Measurements from ENCODE around the gene PELI1.

Gene PELI1

DNA sequence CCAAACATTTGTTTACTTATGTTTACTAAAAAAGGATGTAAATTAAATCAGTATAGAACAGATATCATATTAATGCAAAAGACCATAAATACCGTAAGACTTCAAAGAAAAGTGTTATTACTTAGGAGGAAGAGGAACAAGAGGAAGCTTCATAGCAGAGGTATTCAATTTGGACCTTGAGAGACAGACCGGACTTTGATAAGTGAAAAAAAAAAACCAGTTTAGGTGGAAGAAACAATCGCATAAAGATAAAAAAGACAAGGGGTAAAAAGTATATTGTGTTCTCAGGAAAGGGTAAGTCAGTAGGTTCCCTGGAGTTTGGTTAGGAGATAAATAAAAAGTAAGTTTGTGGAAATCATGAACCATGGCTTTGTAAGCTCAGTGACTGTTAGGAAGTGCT lies 17.6 kb downstream of the PELI1 start:
- DNase-seq (ENCODE audit: low read depth) = no peak
- TF ChIP-seq, protein P1, sequence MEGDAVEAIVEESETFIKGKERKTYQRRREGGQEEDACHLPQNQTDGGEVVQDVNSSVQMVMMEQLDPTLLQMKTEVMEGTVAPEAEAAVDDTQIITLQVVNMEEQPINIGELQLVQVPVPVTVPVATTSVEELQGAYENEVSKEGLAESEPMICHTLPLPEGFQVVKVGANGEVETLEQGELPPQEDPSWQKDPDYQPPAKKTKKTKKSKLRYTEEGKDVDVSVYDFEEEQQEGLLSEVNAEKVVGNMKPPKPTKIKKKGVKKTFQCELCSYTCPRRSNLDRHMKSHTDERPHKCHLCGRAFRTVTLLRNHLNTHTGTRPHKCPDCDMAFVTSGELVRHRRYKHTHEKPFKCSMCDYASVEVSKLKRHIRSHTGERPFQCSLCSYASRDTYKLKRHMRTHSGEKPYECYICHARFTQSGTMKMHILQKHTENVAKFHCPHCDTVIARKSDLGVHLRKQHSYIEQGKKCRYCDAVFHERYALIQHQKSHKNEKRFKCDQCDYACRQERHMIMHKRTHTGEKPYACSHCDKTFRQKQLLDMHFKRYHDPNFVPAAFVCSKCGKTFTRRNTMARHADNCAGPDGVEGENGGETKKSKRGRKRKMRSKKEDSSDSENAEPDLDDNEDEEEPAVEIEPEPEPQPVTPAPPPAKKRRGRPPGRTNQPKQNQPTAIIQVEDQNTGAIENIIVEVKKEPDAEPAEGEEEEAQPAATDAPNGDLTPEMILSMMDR (conservative IDR thresholded peaks at IDR 0.05; ENCODE audit: low read depth, low read length) = no peak
- H3K4me3 ChIP-seq (ENCODE audit: low read depth, low read length) = no peak overlapping the region

DNA sequence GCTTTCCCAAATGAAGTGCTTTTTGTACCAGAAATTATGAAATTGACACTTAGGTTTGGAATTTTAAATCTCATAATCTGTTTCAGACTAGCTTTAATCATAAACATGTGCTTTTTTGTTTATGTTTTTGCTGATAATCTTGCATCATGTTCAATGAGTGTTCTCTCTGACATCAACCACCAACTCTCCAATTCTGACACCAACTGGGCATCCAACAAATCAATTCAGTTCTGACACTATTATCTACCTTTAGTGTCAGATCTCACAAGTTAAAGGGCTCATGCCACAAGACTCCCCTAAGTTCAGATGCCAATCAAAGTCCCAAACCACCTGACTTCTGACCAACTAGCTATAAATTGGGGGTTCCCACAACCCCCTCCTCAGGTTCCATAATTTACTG lies 19.6 kb downstream of the PELI1 start:
- TF ChIP-seq, protein P1 (conservative IDR thresholded peaks at IDR 0.05; ENCODE audit: low read depth, low read length) = no peak
- no peak for DNase-seq (ENCODE audit: low read depth)
- no peak overlapping the region for H3K4me3 ChIP-seq (ENCODE audit: low read depth, low read length)

DNA sequence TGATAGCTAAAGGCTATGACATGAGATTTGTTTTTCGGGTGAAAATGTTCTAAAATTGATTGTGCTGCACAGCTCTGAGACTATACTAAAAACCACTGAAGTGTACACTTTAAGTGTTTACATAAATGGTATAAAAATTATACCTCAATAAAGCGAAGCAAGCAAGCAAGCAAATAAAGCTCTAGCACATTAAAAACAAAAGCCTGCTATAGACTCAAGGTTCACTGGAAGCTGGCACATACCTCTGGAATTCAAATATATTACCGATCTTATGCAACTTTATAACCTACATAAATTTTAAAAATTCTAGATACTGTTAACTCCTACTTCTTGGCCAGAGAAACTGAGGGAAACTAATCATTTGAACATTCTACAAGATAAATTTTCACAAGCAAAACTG lies 20.1 kb downstream of the PELI1 start:
- TF ChIP-seq, protein P1 (conservative IDR thresholded peaks at IDR 0.05; ENCODE audit: low read depth, low read length) = no peak
- DNase-seq (ENCODE audit: low read depth) = no peak
- H3K4me3 ChIP-seq (ENCODE audit: low read depth, low read length) = no peak overlapping the region

DNA sequence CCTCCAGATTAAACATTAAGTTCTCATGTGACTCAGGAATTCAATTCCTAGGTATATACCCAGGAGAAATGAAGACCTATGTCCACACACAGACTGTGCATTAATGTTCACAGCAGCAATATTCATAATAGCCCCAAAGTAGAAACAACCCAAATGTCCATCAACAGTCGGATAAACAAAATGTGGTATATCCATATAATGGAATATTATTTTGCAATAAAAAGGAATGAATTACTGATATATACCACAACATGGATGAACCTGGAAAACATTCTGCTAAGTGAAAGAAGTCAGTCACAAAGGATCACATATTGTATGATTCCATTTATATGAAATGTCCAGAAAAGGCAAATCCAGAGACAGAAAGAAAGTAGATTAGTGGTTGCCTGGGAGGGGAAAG lies 20.5 kb downstream of the PELI1 start:
- TF ChIP-seq, protein P1 (conservative IDR thresholded peaks at IDR 0.05; ENCODE audit: low read depth, low read length) = no peak
- no peak for DNase-seq (ENCODE audit: low read depth)
- H3K4me3 ChIP-seq (ENCODE audit: low read depth, low read length) = no peak overlapping the region

DNA sequence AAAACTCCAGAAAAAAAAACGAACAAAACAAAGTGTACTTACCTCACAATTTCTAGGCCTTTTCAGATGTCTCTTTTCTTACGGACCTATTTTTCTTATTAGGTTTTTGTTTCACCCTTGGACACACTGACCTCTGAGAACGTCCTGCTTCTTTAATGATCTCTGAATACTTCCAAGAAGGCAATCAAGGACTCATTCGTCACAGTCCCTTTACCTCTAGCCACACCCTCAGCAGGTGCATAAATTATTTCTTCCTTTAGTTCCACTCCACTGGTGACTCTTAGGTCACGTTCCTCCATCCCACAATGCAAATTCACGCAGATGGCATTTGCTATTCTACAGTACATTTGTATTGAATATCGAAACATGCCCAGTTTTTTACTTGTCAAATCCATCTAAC lies 21.9 kb downstream of the PELI1 start:
- no peak for DNase-seq (ENCODE audit: low read depth)
- H3K4me3 ChIP-seq (ENCODE audit: low read depth, low read length) = no peak overlapping the region
- TF ChIP-seq, protein P1 (conservative IDR thresholded peaks at IDR 0.05; ENCODE audit: low read depth, low read length) = no peak

DNA sequence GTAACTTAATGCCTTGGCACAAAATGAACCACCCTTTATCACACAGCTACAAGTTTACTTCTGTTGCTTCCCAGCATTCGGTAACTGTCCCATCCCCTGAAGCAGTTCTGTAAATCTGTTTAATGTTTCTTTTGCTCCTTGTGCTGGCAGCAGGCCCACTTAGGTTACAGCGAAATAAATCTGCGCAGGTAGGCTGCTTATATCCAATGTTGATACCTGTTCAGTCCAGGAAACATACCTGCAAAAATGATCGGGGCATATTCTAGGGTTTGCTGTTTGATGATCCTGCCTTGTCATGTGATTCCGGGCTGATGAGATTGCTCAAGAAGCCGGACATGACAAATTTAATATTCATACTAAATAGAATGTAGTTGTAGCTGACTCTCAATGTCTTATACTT lies 23.3 kb downstream of the PELI1 start:
- TF ChIP-seq, protein P1 (conservative IDR thresholded peaks at IDR 0.05; ENCODE audit: low read depth, low read length) = no peak
- no peak overlapping the region for H3K4me3 ChIP-seq (ENCODE audit: low read depth, low read length)
- no peak for DNase-seq (ENCODE audit: low read depth)

DNA sequence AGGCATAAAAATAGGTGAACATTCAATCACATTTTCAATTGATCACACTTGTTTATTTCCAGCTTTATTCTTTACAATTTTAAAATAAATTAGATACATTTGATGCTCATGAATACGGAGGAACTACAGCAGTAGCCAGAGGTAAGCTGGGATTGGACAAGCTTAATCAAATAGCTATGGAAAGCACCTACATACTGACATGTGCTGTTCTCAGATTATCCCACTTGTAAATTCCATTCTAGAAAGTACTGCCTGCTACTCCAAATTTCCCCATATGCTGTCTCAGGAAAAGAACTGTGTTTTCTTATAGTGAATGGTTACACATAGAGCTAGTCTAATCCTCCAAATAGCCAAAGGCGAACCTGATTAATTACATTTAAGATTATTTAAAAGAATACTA lies 24.2 kb downstream of the PELI1 start:
- H3K4me3 ChIP-seq (ENCODE audit: low read depth, low read length) = no peak overlapping the region
- TF ChIP-seq, protein P1 (conservative IDR thresholded peaks at IDR 0.05; ENCODE audit: low read depth, low read length) = no peak
- no peak for DNase-seq (ENCODE audit: low read depth)

All from choroid plexus epithelial cell (primary cell).